ENCODE measurements around the gene CASS4. TPM values are rescaled to one million over a fixed set of nuclear protein-coding genes. Genes with fewer than 3 reads are reported as not detected.
A peak's percentile ranks its signal among the peaks of the same experiment; 100 is the strongest.

The CASS4 gene
- total RNA-seq, 2 experiments from 2014 or later: 0.15 TPM; not detected in 1

- H3K27ac ChIP-seq (ENCODE audit: low read depth, low read length, poor library complexity, severe bottlenecking): no peak overlapping the region
- no peaks in the 10 kb centered on the region for H3K9me3 ChIP-seq (ENCODE audit: low read length)
- H3K4me2 ChIP-seq (ENCODE audit: low read length): no peak overlapping the region
- no TSS peak for BruUV-seq (replicated peaks)
- H3K4me3 ChIP-seq (ENCODE audit: low read depth, low read length, poor library complexity, severe bottlenecking): no peak overlapping the region
- POLR2A ChIA-PET: no interaction called here
- no peak for DNase-seq (ENCODE audit: low spot score)
- TF ChIP-seq CTCF (conservative IDR thresholded peaks at IDR 0.05; ENCODE audit: low read length) (peak; percentile 74), EZH2phosphoT487 (IDR thresholded peaks at IDR 0.05; ENCODE audit: borderline replicate concordance, low read depth, low read length) (no peak)
- intact Hi-C loops (cut with micrococcal nuclease; ENCODE audit: unreplicated experiment): no loop called here
- CTCF ChIA-PET (ENCODE audit: unreplicated experiment): no interaction called here
- no peak overlapping the region for H2AFZ ChIP-seq (ENCODE audit: low read length)
- H4K20me1 ChIP-seq (ENCODE audit: insufficient read depth, low read length): no peaks in the 10 kb centered on the region
- no peaks in the 10 kb centered on the region for H3K4me1 ChIP-seq (ENCODE audit: insufficient read depth, low read length, poor library complexity, severe bottlenecking)
- peaks cover 14% of the 10 kb centered on the region for H3K36me3 ChIP-seq (ENCODE audit: insufficient read depth, low read length)
- H3K9me2 ChIP-seq (ENCODE audit: insufficient read depth, low read length): no peaks in the 10 kb centered on the region
- no peaks in the 10 kb centered on the region for H3K79me2 ChIP-seq (ENCODE audit: insufficient read depth, low read depth, low read length)
These were observed 92.4 kb downstream of the CASS4 start for GRCh38 chr20:56504373-56505005.

GRCh38 chr20:56506103-56506502 lies 94.0 kb downstream of the CASS4 start:
- no peaks in the 10 kb centered on the region for H4K20me1 ChIP-seq (ENCODE audit: insufficient read depth, low read length)
- POLR2A ChIA-PET: interaction anchor here (0.8 kb wide), 1 partner anchor 7 kb away, joined by 5 read pairs; no protein-coding TSS in a partner anchor
- BruUV-seq (replicated peaks): no TSS peak
- H3K79me2 ChIP-seq (ENCODE audit: insufficient read depth, low read depth, low read length): no peaks in the 10 kb centered on the region
- H3K27ac ChIP-seq (ENCODE audit: low read depth, low read length, poor library complexity, severe bottlenecking): no peak overlapping the region
- no peaks in the 10 kb centered on the region for H3K9me2 ChIP-seq (ENCODE audit: insufficient read depth, low read length)
- no peaks in the 10 kb centered on the region for H3K4me1 ChIP-seq (ENCODE audit: insufficient read depth, low read length, poor library complexity, severe bottlenecking)
- no peak overlapping the region for H3K4me2 ChIP-seq (ENCODE audit: low read length)
- TF ChIP-seq CTCF (conservative IDR thresholded peaks at IDR 0.05; ENCODE audit: low read length): no peak
- TF ChIP-seq EZH2phosphoT487 (IDR thresholded peaks at IDR 0.05; ENCODE audit: borderline replicate concordance, low read depth, low read length): no peak
- CTCF ChIA-PET (ENCODE audit: unreplicated experiment): no interaction called here
- peaks cover 14% of the 10 kb centered on the region for H3K36me3 ChIP-seq (ENCODE audit: insufficient read depth, low read length)
- H2AFZ ChIP-seq (ENCODE audit: low read length): no peak overlapping the region
- DNase-seq (ENCODE audit: low spot score): no peak
- no peak overlapping the region for H3K4me3 ChIP-seq (ENCODE audit: low read depth, low read length, poor library complexity, severe bottlenecking)
- no peaks in the 10 kb centered on the region for H3K9me3 ChIP-seq (ENCODE audit: low read length)
- intact Hi-C loops (cut with micrococcal nuclease; ENCODE audit: unreplicated experiment): no loop called here

Small RNAs within 50 kb of the gene (small RNA-seq; reads per million reads assigned to genes)
- gene RPL39P: not detected

Other genes starting within 250 kb of the CASS4 start
- gene MC3R, start 163.5 kb upstream of the CASS4 start, total RNA-seq (2014; rRNA removed; shearing (Covaris generic)): not detected in 2 replicates
- gene MC3R, start 163.5 kb upstream of the CASS4 start, total RNA-seq (2022): not detected in 2 replicates
- gene FAM210B, start 53.3 kb upstream of the CASS4 start, total RNA-seq (2014; rRNA removed; shearing (Covaris generic)): 0.13 and 0.19 TPM in 2 replicates
- 1.1 and 1.3 TPM in 2 replicates for gene FAM210B, start 53.3 kb upstream of the CASS4 start, total RNA-seq (2022)
- gene AURKA, start 20.0 kb upstream of the CASS4 start, total RNA-seq (2014; rRNA removed; shearing (Covaris generic)): 55.5 and 63.2 TPM in 2 replicates
- gene AURKA, start 20.0 kb upstream of the CASS4 start, total RNA-seq (2022): 97.1 and 105 TPM in 2 replicates
- gene CSTF1, start 19.6 kb upstream of the CASS4 start, total RNA-seq (2014; rRNA removed; shearing (Covaris generic)): 38.5 and 52.1 TPM in 2 replicates
- gene CSTF1, start 19.6 kb upstream of the CASS4 start, total RNA-seq (2022): 51.6 and 56.0 TPM in 2 replicates
- 46.8 and 63.6 TPM in 2 replicates for gene RTF2, start 56.4 kb downstream of the CASS4 start, total RNA-seq (2014; rRNA removed; shearing (Covaris generic))
- 68.2 and 72.7 TPM in 2 replicates for gene RTF2, start 56.4 kb downstream of the CASS4 start, total RNA-seq (2022)
- gene FAM209A, start 112.5 kb downstream of the CASS4 start, total RNA-seq (2014; rRNA removed; shearing (Covaris generic)): 0.82 TPM in 1 of 2 replicates, not detected in the other
- gene FAM209A, start 112.5 kb downstream of the CASS4 start, total RNA-seq (2022): 0.70 TPM in 1 of 2 replicates, not detected in the other
- not detected in 2 replicates for gene FAM209B, start 121.0 kb downstream of the CASS4 start, total RNA-seq (2014; rRNA removed; shearing (Covaris generic))
- gene FAM209B, start 121.0 kb downstream of the CASS4 start, total RNA-seq (2022): not detected in 2 replicates
- gene TFAP2C, start 217.0 kb downstream of the CASS4 start, total RNA-seq (2014; rRNA removed; shearing (Covaris generic)): not detected in 2 replicates
- not detected in 2 replicates for gene TFAP2C, start 217.0 kb downstream of the CASS4 start, total RNA-seq (2022)